ENCODE data around the gene KIF25.

DNA sequence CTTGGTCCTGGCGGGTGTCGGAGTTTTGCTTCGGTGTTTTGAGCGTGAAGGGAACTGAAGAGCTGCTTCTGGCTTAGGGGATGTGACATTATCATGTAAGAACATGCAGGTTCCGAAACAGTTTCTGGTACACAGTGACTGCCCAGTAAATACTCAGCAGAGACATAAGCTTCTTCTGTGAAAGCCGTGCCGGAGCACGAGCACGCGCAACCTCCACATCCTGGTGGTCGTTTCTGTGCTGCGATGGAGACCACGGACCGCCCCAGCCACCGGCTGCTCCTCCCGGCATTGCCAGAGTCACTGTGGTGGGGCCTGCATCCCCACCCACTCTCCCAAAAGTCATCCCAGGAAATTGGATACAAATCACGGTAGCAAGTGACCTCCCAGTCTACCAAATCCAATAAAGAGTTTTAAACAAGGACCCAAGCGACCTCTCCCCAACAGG, 18.7 kb downstream of the KIF25 start:
- TF ChIP-seq, protein P1, sequence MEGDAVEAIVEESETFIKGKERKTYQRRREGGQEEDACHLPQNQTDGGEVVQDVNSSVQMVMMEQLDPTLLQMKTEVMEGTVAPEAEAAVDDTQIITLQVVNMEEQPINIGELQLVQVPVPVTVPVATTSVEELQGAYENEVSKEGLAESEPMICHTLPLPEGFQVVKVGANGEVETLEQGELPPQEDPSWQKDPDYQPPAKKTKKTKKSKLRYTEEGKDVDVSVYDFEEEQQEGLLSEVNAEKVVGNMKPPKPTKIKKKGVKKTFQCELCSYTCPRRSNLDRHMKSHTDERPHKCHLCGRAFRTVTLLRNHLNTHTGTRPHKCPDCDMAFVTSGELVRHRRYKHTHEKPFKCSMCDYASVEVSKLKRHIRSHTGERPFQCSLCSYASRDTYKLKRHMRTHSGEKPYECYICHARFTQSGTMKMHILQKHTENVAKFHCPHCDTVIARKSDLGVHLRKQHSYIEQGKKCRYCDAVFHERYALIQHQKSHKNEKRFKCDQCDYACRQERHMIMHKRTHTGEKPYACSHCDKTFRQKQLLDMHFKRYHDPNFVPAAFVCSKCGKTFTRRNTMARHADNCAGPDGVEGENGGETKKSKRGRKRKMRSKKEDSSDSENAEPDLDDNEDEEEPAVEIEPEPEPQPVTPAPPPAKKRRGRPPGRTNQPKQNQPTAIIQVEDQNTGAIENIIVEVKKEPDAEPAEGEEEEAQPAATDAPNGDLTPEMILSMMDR (IDR thresholded peaks at IDR 0.05): no peak
- no peak for TF ChIP-seq POLR2A (IDR thresholded peaks at IDR 0.05; ENCODE audit: low read depth)
- no peak for TF ChIP-seq POLR2AphosphoS5 (IDR thresholded peaks at IDR 0.05)
